ENCODE data around the gene ALK.

The ALK gene

DNA sequence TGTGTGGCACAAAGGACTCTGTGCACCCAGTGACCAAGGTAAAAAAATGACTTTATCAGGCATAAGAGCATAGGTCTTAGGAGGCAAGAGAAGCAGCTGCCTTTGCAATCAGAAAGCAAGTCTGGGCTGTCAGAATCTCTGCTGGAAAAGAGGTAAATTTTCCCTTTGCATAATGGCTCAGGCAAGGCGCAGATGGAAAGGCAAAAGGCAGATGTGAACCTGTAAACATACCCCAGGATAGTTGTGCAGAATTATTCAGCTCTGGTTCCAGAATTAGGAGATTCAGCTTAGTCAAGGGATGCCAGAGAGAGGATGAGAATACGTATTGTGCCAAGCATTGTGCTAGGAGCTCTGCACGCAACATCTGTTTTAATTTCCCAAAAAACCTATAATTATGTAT is 547.5 kb downstream of the ALK start:
- H3K27ac ChIP-seq = no peak overlapping the region
- no peak overlapping the region for H3K4me3 ChIP-seq

DNA sequence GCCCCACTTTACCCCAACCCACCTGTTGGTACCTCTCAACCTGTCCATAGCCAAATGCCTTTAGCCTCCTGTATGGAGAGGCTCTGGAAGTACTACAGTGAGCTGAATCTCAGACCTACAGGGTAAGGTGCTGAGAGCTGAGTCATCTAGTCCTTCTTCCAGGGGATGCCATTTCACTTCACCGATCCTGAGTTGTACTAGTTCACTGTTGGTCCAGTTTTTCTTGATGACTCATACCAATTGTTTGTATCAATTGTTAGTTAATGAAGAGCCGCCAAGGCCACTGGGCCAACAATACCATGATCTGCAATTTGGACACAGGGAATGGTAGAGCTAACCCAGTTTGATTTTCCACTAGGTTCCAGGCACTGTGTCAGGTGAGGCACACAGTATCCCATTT is 549.2 kb downstream of the ALK start:
- H3K27ac ChIP-seq = no peak overlapping the region
- H3K4me3 ChIP-seq = no peak overlapping the region

DNA sequence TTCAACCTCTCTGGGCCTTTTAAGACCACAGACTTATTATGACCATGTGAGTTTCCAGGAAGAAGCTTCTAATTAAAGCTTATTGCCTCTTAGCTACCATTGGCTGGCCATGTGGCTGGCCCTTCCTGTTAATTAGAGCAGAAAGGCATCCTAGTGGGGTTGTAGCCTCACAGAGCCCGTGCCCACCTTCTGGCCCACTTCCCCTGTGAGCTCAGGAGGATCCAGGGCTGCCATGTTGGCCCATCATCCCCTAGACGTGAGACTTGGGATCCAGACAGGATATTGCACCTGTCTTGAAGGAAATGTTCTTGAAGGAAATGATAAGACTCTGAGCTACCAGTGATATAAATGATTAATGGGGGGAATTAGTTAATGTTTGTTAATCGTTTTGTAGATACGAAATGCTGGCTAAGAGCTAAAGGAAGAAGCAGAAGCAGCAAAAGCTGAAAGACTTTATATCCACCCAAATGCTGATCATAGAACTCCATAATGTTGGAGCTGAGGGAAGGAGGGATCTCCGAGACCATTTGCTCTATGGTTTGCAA is 550.7 kb downstream of the ALK start:
- no peak overlapping the region for H3K4me3 ChIP-seq
- no peak overlapping the region for H3K27ac ChIP-seq

DNA sequence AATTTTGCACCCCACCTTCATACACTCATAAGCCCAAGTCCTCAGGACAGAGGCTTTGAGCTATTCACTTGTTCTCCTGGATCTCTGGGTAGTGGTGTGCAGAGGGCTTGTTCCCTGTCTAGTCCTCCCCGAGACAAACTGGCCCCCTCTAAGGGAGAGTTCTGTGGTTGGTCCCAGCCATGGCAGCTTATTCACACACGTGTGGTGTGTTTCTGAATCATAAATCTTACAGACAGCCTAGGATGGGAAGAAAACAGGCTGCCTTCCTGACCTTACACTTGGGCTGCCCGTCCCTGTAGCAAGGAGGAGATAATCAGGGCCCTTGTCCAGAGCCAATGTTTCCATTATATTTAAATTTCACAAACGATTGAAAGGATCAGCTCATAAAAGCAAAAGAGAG is 551.2 kb downstream of the ALK start:
- Histone ChIP-seq H3K27ac (no peak overlapping the region), H3K4me3 (no peak overlapping the region)

DNA sequence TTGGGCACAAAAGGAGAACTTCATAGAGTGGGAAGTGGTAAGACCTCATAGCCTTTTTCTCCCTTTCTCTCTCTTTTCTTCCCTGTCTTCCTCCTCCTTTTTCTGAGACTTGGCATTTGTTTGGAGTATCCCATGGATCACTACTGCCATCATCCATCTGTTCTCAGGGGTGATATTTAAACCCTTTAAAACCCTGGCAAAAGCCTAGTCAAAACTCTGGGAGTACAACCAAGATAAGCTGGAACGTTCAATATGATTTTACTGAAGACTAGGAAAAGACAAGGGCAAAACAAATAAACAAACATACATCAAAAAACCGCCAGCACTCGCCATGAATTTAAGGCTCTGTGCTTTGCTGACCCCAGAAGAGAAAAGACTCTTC is 552.7 kb downstream of the ALK start:
- Histone ChIP-seq H3K27ac (no peak overlapping the region), H3K4me3 (no peak overlapping the region)

DNA sequence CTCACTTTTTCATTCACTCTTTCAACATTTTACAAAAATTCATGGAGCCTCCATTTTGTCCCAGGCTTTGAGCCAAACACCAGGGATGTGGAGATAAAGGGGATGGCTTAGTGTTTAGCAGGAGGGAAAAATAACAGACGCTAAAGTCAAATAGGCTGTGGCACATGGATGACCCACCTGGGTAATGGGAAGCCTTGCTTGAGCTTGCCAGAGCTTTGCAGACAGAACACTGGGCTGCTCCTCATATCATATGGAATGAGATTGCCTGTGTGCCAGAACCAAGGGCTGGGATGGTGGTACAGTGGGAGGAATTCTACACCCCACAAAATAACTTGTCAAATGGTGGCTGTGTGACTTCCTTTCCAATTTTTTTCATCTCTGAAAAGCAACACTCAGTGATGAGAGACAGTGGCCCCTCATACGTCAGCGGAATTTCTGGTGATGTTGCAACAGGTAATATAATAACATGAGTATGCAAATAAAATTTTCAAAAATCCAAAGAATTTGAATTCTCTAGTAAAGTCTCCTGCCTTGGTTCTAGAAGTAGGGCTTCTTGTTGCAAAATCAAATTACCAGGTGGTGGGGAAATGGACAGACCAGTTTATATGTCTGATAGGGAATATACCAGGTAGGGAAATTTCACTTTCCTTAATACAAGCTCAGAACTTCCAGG is 553.3 kb downstream of the ALK start:
- Histone ChIP-seq H3K4me3 (no peak overlapping the region), H3K27ac (no peak overlapping the region)

DNA sequence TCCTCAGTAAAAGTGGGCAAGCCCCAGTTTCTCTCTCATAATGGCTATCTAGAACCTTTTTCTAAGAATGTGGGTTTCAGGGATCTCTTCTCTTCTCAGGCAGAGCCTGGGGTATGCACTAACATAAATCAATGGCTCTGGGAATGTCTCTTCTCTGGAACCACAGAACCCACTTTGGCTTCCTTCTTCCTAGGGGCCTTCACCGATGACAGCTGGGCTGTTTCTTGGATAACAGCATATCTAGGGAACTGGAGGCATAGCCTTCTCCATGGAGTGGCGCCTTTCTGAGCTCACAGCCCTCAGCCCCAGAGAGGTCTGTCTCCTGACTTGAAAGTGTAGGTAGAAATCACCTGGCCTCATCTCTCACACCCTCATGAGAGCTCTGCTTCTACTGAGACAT is 558.3 kb downstream of the ALK start:
- Histone ChIP-seq H3K27ac (no peak overlapping the region), H3K4me3 (no peak overlapping the region)

DNA sequence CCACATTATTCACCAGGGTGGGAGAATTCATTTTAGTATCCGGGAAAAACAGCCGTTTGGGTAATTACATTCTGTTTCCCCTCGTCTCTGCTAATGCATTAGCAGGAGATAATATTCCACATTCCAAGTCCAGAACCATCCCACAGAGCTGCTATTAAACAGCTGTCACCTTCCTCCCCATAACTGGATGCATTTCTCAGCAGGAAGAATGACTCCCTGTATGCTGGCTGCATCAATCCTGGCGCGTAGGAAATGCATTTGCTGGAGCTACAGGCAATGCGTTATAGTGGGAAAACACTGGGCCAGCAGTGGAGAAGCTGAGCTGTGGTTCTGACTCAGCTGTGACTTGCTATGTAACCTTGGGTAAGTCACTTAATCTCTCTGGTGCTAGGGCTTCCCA is 560.2 kb downstream of the ALK start:
- Histone ChIP-seq H3K4me3 (no peak overlapping the region), H3K27ac (no peak overlapping the region)

DNA sequence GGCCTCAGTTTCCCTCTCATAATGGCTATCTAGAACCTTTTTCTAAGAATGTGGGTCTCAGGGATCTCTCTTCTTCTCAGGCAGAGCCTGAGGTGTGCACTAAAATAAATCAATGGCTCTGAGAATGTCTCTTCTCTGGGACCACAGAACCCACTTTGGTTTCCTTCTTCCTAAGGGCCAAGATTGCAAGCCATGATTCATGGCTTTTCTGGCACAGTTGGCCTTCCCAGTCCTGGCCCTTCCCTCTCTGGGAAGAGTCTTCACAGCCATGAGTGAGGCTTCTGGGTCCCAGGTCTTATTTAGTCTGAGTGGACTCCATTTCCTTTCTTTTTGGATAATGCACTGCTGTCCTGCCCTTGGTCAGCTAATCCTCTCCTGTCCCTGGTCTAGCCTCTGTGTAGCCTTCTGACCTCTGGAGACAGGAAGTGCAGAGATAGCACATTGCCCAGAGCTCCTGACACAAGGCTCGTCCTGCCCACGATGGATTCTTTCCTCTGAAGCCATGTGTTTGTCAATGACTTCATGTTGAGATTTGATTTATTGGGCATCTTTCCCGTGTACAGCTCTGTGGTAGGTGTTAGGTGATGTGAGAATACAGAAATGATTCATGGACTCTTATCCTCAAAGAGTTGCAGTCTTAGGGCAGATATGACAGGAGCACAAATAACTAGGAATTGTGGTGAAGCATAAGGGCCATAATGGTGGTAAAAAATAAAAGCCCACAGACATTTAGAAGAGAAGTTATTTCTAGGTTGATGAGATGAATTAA is 561.2 kb downstream of the ALK start:
- Histone ChIP-seq H3K4me3 (no peak overlapping the region), H3K27ac (no peak overlapping the region)

DNA sequence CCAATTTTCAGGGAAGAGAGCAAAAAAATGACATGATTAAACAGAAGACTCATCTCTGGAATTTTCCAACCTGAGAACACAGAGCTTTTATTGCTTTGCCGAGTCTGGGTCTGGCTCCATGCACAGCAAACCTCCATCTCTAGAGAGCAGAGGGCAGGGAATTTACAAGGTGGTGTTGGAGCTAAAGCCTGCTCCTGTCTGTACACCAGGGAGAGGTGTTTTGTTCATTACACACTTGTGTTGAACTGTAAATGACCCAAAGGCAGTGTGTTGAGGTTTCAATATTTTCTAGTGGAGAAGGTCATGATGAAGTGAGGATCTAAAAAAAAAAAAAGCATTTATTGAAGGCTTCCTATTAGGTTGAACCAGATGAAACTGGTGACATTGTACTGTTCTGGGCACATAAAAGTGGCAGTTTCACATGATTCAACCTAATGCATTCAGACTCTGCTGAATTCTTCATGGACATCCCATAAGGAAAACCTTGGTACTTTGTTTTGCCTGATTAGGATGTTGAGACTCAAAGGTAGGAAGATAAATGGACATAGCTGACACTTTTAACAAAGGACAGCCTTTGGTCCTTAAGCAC is 567.9 kb downstream of the ALK start:
- no peak overlapping the region for H3K4me3 ChIP-seq
- no peak overlapping the region for H3K27ac ChIP-seq

DNA sequence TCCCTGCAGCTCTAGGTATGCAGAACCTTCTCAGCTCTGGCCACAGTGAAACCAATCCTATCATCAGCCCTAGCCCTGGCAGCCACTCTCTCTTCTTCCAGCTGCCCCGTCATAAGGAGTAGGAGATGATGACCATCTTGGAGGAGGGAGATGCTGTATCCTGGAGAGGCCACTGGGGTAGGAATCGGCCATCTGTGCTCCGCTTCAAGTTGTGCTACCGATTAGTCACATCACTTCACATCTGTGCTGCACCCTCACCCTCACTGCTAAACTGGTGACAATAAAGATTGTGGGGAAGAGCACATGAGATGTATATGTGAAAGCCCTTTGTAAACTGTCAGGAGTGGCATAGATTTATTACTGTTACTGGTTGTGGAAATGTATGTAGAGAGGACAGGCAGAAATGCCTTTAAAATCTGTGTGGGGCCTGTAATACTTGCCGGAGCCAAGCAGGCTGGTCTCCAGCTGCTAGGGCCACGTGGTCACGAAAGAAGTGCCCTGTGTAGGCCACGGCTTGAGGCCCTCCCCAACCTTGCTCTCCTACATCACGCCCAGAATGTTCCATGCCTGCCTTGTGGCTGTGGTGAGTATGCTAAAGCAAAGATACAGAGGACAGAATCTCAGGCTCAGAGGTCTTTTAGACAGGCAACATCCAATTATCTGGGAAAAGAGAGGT is 569.3 kb downstream of the ALK start:
- H3K27ac ChIP-seq = no peak overlapping the region
- H3K4me3 ChIP-seq = no peak overlapping the region

DNA sequence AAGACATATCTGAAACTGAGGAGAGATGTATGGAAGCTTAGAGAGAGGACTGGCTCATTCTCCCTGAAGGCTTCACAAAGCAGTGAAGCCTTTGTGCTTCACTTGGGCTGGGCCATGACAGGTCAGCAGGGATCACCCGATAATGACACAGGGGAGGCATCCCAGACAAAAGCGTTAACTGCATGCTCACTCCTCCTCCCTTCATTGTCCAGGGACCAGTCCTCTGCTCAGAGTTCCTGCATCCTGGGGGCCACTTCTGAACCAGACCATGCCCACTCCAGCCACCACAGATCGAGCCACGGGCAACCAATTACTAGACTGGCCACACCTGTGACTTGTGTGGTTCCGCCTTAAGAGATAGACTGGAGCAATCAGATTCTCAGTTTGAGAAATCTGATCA is 570.1 kb downstream of the ALK start:
- Histone ChIP-seq H3K27ac (no peak overlapping the region), H3K4me3 (no peak overlapping the region)

DNA sequence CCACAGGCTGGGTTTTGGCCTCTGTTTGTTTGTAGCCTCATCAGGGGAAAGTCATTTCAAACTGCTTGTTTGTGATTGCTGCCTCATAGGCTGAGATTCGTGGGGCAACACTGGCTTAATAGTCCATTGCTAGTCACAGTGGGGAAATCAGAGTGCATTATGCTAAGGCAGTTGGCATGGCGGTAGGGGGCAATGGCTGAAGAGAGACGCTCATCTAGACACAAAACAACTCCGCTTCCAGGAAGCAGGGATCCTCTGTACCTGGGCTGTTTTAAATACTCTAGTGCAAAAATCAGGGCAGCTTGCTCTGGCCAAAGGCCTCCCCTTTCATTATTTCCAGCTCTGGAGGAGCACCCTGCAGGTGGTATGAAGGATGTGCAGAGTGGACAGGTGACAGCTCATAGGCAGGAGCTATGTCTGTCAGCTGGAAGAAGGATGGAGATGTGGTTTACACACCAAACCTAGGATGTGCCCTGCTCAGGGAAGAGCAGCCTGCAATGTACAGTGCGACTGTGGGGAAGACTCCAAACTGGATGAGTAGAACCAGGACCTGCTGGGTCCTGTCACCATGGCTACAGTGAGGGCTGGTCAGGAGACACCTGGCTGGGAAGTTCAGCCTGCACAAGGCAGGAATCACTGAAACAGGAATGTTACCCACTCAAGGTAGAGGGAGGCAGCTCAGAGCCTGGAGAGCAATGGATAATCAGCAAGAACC is 571.9 kb downstream of the ALK start:
- Histone ChIP-seq H3K27ac (no peak overlapping the region), H3K4me3 (no peak overlapping the region)

DNA sequence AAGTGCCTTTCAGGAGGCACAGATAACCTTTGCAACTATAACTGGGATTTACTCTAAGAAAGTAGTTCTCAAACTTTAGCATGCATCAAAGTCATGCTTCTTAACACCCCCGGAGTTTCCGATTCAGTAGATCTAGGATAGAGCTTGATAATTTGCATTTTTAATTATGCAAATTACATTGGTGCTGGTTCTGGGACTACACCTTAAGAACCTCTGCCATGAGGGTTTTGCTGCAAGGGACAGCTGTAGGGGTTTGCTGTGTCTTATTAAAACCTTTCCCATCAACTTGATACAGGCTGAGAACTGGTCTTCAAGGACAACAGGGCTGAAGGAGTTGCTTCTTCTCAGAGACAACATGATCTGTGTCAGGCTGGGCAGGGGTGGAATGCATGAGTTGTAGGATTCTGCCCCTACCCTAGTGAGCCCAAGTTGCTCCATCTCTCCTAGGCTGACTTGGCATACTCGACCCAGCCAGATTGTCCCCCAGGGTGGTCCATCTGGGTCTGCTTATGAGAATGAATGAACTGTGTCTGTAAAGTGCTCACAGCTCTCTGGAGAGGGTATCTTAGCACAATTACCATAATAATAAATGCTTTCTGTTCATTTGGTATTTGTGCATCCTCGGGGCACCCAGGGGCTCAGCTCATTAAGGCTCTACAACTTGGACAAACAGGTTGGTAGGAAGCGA is 573.5 kb downstream of the ALK start:
- Histone ChIP-seq H3K27ac (no peak overlapping the region), H3K4me3 (no peak overlapping the region)

DNA sequence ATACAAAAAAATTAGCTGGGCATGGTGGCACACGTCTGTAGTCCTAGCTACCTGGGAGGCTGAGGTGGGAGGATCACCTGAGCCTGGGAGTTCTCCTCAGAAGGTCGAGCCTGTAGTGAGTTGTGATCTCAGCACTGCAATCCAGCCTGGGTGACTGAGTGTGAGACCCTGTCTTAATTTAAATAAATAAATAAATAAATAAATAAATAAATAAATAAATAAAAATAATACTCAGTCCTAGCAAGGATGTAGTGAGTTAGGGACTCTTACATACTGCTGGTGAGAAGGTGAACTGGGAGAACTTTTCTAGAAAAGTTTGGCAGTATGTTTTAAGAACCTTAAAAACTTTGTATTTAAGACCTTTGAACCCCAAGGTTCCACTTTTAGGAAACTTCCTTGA is 576.1 kb downstream of the ALK start:
- no peak overlapping the region for H3K4me3 ChIP-seq

DNA sequence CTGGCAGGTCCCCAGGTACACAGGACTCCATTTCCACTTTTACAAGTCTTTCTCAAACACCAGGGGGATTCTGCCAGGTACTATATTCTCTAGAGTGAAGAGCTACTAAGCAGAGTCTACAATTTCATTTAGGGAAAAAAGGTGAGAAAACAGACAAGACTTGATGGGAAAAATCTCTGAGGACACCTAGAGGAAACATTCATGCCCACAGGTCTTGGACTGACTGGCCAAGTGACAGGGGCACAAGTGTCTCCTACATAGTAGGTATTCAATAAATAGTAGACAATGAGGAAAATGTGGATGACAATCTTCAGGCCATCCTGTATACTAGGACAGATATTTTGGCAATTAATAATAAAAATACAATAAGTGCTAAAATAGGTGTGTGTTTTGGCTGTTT is 577.6 kb downstream of the ALK start:
- Histone ChIP-seq H3K4me3 (no peak overlapping the region), H3K27ac (no peak overlapping the region)

More for the DNA sequence above, 576.1 kb downstream of the ALK start:
- no peak overlapping the region for H3K27ac ChIP-seq

DNA sequence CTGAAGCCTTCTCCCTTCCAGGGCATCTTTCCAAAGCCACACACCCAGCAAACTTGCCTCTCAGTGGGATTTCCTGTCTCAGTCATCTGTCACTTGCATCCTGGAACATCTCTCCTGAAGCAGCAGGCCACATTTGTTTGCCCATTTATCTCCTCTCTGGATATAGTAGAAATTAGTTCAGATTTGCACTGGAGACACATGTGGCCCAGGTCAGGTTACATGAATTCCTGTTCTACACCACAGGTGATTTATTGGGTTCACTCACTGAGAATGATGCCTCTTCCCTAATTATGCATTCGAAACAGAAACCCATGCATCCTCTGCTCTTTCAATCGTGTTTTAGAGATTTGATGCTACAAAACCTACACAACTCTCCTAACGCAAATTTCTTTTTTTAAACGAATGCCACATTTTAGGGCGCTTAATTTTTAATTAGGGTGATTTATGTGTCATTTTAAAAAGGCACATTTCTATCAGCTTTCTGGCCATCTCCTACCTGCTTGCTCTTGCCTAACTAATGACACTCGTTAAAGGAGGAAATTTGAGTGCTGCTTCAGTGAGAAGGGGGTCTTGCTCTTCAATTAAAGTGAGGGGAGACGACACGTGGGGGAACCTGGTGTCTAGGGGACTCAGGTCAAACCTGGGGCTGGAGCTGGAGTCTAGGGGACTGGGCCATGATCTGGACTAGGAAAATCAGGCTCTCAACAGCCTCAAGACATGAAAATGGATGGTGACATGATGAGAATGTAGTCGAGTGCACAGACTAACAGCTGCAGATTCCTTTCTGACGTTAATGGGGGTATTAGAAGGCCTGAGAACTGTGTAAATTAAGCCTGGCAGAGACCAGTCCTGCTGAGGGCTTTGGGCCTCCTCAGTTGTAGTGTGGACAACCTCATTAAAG is 584.8 kb downstream of the ALK start:
- Histone ChIP-seq H3K4me3 (no peak overlapping the region), H3K27ac (no peak overlapping the region)

DNA sequence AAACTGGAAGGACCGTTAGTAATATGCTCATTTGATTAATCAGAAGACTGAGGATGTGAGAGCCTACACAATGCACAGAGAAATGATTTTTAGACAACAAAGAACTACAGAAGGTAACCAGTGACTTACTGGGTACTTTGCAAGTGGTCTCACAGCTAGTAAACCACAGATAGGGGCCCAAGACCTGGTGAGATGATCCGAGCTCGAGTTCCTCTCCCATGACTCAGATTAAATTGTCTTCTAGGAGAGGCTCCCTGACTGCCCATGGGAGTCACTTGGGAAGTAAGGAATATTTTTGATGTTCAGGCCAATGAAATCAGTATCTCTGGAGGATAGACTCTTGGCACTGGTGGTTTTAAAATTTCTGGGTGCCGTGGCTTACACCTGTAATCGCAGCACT is 586.0 kb downstream of the ALK start:
- Histone ChIP-seq H3K4me3 (no peak overlapping the region), H3K27ac (no peak overlapping the region)

Measured in skin epidermis (tissue), 12 donors.